T-helper 2 cell (primary cell): ENCODE results near the gene CCDC66.
"Not testable (repeated sequence)": the region's sequence is repeated elsewhere in the genome, so short reads cannot be mapped to it uniquely, and the experiment has no call there.

Experiments used
- DNase-seq, 5 experiments: peaks; one replicate each; pipeline versions ENCODE4 v3.0.0 to v3.0.0-alpha.2; 2012 to 2022
- total RNA-seq, 2 donors: gene quantifications; one replicate each; lab custom pipeline; 2026; lab: John Stamatoyannopoulos, UW

The CCDC66 gene
- 50.2 to 112 reads per million in 2 donors for total RNA-seq

GRCh38 chr3:56556908-56557830 is at the start of gene CCDC66:
Gene CCDC66 (plus strand): TSS chr3:56557175. CDS start chr3:56557243, 68 bp downstream.
- peak; percentile 82 to 97 (median 90) for DNase-seq

GRCh38 chr3:56519641-56520040 is 37.3 kb upstream of the CCDC66 start:
- DNase-seq, result no peak

- DNase-seq, result no peak
Observed at GRCh38 chr3:56522374-56522773, 34.6 kb upstream of the CCDC66 start.

- no peak for DNase-seq
Observed at GRCh38 chr3:56525291-56525690, 31.7 kb upstream of the CCDC66 start.

- DNase-seq, result no peak
Observed at GRCh38 chr3:56536735-56537134, 20.2 kb upstream of the CCDC66 start.

- DNase-seq, result no peak
Observed at GRCh38 chr3:56547486-56547885, 9.5 kb upstream of the CCDC66 start.

- no peak for DNase-seq
Observed at GRCh38 chr3:56557831-56558170, 826 bp downstream of the CCDC66 start.

- no peak for DNase-seq
Observed at GRCh38 chr3:56573501-56573900, 16.5 kb downstream of the CCDC66 start.

- DNase-seq, result not testable (repeated sequence)
Observed at GRCh38 chr3:56581941-56582340, 25.0 kb downstream of the CCDC66 start.

- not testable (repeated sequence) for DNase-seq
Observed at GRCh38 chr3:56584275-56584674, 27.3 kb downstream of the CCDC66 start.

GRCh38 chr3:56590814-56591213 is 33.8 kb downstream of the CCDC66 start:
- no peak for DNase-seq

- no peak for DNase-seq
Observed at GRCh38 chr3:56591262-56591661, 34.3 kb downstream of the CCDC66 start.

- peak in 3 of 5 experiments; percentile 47 to 94 (median 58) for DNase-seq
Observed at GRCh38 chr3:56593455-56594158, 36.6 kb downstream of the CCDC66 start.

- no peak for DNase-seq
Observed at GRCh38 chr3:56595975-56596840, 39.2 kb downstream of the CCDC66 start.

- peak in 1 of 5 experiments; percentile 50 for DNase-seq
Observed at GRCh38 chr3:56608479-56608878, 51.5 kb downstream of the CCDC66 start.

- peak in 1 of 5 experiments; percentile 19 for DNase-seq
Observed at GRCh38 chr3:56610669-56611335, 53.8 kb downstream of the CCDC66 start.

- DNase-seq, result no peak
Observed at GRCh38 chr3:56611364-56611763, 54.4 kb downstream of the CCDC66 start.

- peak in 1 of 5 experiments; percentile 95 for DNase-seq
Observed at GRCh38 chr3:56612146-56612545, 55.2 kb downstream of the CCDC66 start.

- DNase-seq, result peak in 1 of 5 experiments; percentile 15
Observed at GRCh38 chr3:56613016-56613415, 56.0 kb downstream of the CCDC66 start.

GRCh38 chr3:56616478-56617006 is 59.6 kb downstream of the CCDC66 start:
- DNase-seq, result peak in 2 of 5 experiments; percentile 1 to 45

- DNase-seq, result no peak
Observed at GRCh38 chr3:56620371-56620770, 63.4 kb downstream of the CCDC66 start.

GRCh38 chr3:56621681-56622080 is 64.7 kb downstream of the CCDC66 start:
- no peak for DNase-seq
